KMS-11 (cell line): ENCODE results near the gene AKAP10.

Experiments used
- H2AFZ ChIP-seq: fragments of 200-600 bp; sonication (generic); 2 replicates; pipeline ENCODE4 v1.6.1; 2016; ENCODE audit warnings: antibody characterized with exemption, mixed run types, low read depth
- H3K27ac ChIP-seq: fragments of 200-600 bp; sonication (generic); 2 replicates; pipeline ENCODE4 v1.6.1; 2016; ENCODE audit warnings: mild to moderate bottlenecking, mixed run types
- H3K27me3 ChIP-seq: fragments of 200-600 bp; sonication (generic); 2 replicates; pipeline ENCODE4 v1.6.1; 2017; ENCODE audit warnings: mild to moderate bottlenecking, low read depth, mixed run types, moderate library complexity; ENCODE audit not compliant: insufficient read depth
- H3K36me3 ChIP-seq: fragments of 200-600 bp; sonication (generic); 2 replicates; pipeline ENCODE4 v1.6.1; 2017; ENCODE audit warnings: mild to moderate bottlenecking, mixed run types; ENCODE audit not compliant: insufficient read depth
- H3K4me1 ChIP-seq: fragments of 200-600 bp; sonication (generic); 2 replicates; pipeline ENCODE4 v1.6.1; 2016; ENCODE audit warnings: mild to moderate bottlenecking, low read depth, mixed run types; ENCODE audit not compliant: poor library complexity, severe bottlenecking
- H3K4me2 ChIP-seq: fragments of 200-600 bp; sonication (generic); 2 replicates; pipeline ENCODE4 v1.7.0; 2016; ENCODE audit warnings: mild to moderate bottlenecking, mixed run types
- H3K4me3 ChIP-seq: fragments of 200-600 bp; sonication (generic); IDR thresholded peaks from 2 replicates; pipeline ENCODE4 v1.6.1; 2017; ENCODE audit warnings: low read depth, low read length, mixed read lengths; ENCODE audit not compliant: insufficient read depth
- H3K79me2 ChIP-seq: fragments of 200-600 bp; sonication (generic); 2 replicates; pipeline ENCODE4 v1.6.1; 2016; ENCODE audit warnings: low read depth, mixed run types; ENCODE audit not compliant: insufficient read depth
- H3K9ac ChIP-seq: fragments of 200-600 bp; sonication (generic); 2 replicates; pipeline ENCODE4 v1.6.1; 2016; ENCODE audit warnings: mild to moderate bottlenecking, mixed run types
- H4K20me1 ChIP-seq: fragments of 200-600 bp; sonication (generic); 2 replicates; pipeline ENCODE4 v1.6.1; 2016; ENCODE audit warnings: mild to moderate bottlenecking, mixed run types; ENCODE audit not compliant: insufficient read depth
- TF ChIP-seq, protein P1 (sequence below): fragments of 200-600 bp; sonication (generic); conservative IDR thresholded peaks from 2 replicates; pipeline ENCODE4 v1.6.1; 2017; ENCODE audit warnings: low read depth, mild to moderate bottlenecking, antibody characterized with exemption, low read length, moderate library complexity, mixed read lengths

AKAP10 gene

DNA sequence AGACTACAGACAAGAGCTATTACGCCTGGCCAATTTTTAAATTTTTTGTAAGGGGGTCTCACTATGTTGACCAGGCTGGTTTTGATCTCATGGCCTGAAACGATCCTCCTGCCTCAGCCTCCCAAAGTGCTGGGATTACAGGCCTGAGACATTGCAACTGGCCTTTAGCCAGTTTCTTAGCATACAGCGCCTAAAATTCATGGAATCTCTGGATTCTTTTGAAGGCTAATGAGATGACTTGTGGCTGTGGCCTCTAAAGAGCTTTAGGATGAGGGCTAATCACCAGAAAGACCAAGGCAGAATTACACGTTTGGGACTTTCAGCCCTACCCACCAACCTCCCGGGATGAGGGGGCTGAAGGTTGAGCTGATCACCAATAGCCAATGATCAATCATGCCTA is 34.6 kb downstream of the AKAP10 start:
- H3K4me1 ChIP-seq = peaks cover 58% of the 10 kb centered on the region
- H3K4me2 ChIP-seq = no peak overlapping the region
- no peak overlapping the region for H2AFZ ChIP-seq
- no peaks in the 10 kb centered on the region for H3K27me3 ChIP-seq
- H3K79me2 ChIP-seq = no peaks in the 10 kb centered on the region; the same call in 1 of the 2 replicates
- H3K36me3 ChIP-seq = no peaks in the 10 kb centered on the region
- no peaks in the 10 kb centered on the region for H4K20me1 ChIP-seq
- no peak overlapping the region for H3K4me3 ChIP-seq
- TF ChIP-seq, protein P1, sequence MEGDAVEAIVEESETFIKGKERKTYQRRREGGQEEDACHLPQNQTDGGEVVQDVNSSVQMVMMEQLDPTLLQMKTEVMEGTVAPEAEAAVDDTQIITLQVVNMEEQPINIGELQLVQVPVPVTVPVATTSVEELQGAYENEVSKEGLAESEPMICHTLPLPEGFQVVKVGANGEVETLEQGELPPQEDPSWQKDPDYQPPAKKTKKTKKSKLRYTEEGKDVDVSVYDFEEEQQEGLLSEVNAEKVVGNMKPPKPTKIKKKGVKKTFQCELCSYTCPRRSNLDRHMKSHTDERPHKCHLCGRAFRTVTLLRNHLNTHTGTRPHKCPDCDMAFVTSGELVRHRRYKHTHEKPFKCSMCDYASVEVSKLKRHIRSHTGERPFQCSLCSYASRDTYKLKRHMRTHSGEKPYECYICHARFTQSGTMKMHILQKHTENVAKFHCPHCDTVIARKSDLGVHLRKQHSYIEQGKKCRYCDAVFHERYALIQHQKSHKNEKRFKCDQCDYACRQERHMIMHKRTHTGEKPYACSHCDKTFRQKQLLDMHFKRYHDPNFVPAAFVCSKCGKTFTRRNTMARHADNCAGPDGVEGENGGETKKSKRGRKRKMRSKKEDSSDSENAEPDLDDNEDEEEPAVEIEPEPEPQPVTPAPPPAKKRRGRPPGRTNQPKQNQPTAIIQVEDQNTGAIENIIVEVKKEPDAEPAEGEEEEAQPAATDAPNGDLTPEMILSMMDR = no peak
- H3K9ac ChIP-seq = no peak overlapping the region
- H3K27ac ChIP-seq = no peak overlapping the region

- no peak overlapping the region for H2AFZ ChIP-seq
- no peaks in the 10 kb centered on the region; the same call in 1 of the 2 replicates for H3K79me2 ChIP-seq
Measured at GRCh38 chr17:19940722-19941464, 36.7 kb downstream of the AKAP10 start.

GRCh38 chr17:19939993-19940721 is 37.5 kb downstream of the AKAP10 start:
- H3K27ac ChIP-seq = peak overlapping the region; percentile 42; the same call in 1 of the 2 replicates
- H3K79me2 ChIP-seq = no peaks in the 10 kb centered on the region; the same call in 1 of the 2 replicates
- TF ChIP-seq, protein P1 = no peak

More at GRCh38 chr17:19940722-19941464, 36.7 kb downstream of the AKAP10 start:
- peak overlapping the region; percentile 42; the same call in 1 of the 2 replicates for H3K27ac ChIP-seq
- H3K36me3 ChIP-seq = no peaks in the 10 kb centered on the region
- H3K4me3 ChIP-seq = no peak overlapping the region
- TF ChIP-seq, protein P1 = no peak
- no peak overlapping the region for H3K9ac ChIP-seq
- H3K4me1 ChIP-seq = peaks cover 58% of the 10 kb centered on the region
- H4K20me1 ChIP-seq = no peaks in the 10 kb centered on the region
- H3K27me3 ChIP-seq = no peaks in the 10 kb centered on the region
- H3K4me2 ChIP-seq = peak overlapping the region; percentile 60

GRCh38 chr17:19938736-19939135 is 38.9 kb downstream of the AKAP10 start:
- no peak overlapping the region for H2AFZ ChIP-seq
- peaks cover 45% of the 10 kb centered on the region for H3K4me1 ChIP-seq
- no peaks in the 10 kb centered on the region for H4K20me1 ChIP-seq
- TF ChIP-seq, protein P1 = no peak
- H3K27ac ChIP-seq = no peak overlapping the region
- no peaks in the 10 kb centered on the region for H3K36me3 ChIP-seq
- no peaks in the 10 kb centered on the region for H3K27me3 ChIP-seq
- no peak overlapping the region for H3K9ac ChIP-seq
- H3K4me2 ChIP-seq = no peak overlapping the region
- no peaks in the 10 kb centered on the region; the same call in 1 of the 2 replicates for H3K79me2 ChIP-seq
- no peak overlapping the region for H3K4me3 ChIP-seq

More at GRCh38 chr17:19939993-19940721, 37.5 kb downstream of the AKAP10 start:
- peak overlapping the region; percentile 60 for H3K4me2 ChIP-seq
- no peak overlapping the region for H3K4me3 ChIP-seq
- no peak overlapping the region for H3K9ac ChIP-seq
- no peaks in the 10 kb centered on the region for H4K20me1 ChIP-seq
- no peaks in the 10 kb centered on the region for H3K36me3 ChIP-seq
- H3K27me3 ChIP-seq = no peaks in the 10 kb centered on the region
- H2AFZ ChIP-seq = no peak overlapping the region
- peaks cover 51% of the 10 kb centered on the region for H3K4me1 ChIP-seq
